IMR-90 (cell line): ENCODE data around the gene ARGFX. TPM values are rescaled to one million over a fixed set of nuclear protein-coding genes. Genes with fewer than 3 reads are reported as not detected.

ENCODE experiments used
- ATAC-seq: fragments of 200-7000 bp; cut with Tn5 transposase; 2 replicates; pipeline ENCODE4 v1.9.1; 2020; ENCODE audit warnings: low read depth, mild to moderate bottlenecking, moderate library complexity
- BruUV-seq: library from RNA; stranded (reverse); fragments of 400-500 nt; replicated peaks from 2 replicates; lab custom pipeline; 2021; lab: Mats Ljungman, UMichigan
- CTCF ChIA-PET: fragments of 300-600 bp; formaldehyde crosslinking; extraction: SDS; loops from one replicate; lab custom pipeline; 2021; ENCODE audit warnings: antibody characterized with exemption; lab: Yijun Ruan, JAX
- POLR2A ChIA-PET: fragments of 300-600 bp; sonication (Branson Sonifier 250); formaldehyde crosslinking; loops from one replicate; lab custom pipeline; 2022; ENCODE audit warnings: antibody characterized with exemption; ENCODE audit not compliant: unreplicated experiment; lab: Charles Lee
- DNase-seq: peaks from one replicate; pipeline ENCODE4 v3.0.0; 2013
- H2AFZ ChIP-seq: replicated peaks from 2 replicates; pipeline ENCODE3; 2013; ENCODE audit warnings: low read length, mild to moderate bottlenecking; ENCODE audit not compliant: poor library complexity
- H2AK5ac ChIP-seq: 2 replicates; pipeline ENCODE4 v1.6.1; 2013; ENCODE audit warnings: low read depth, low read length, inconsistent platforms
- H2AK9ac ChIP-seq: replicated peaks from 2 replicates; pipeline ENCODE3; 2013; ENCODE audit warnings: mild to moderate bottlenecking, low read depth, low read length, moderate library complexity; ENCODE audit not compliant: poor library complexity
- H2BK120ac ChIP-seq: 2 replicates; pipeline ENCODE4 v1.6.1; 2013; ENCODE audit warnings: low read depth, low read length, inconsistent platforms
- H2BK15ac ChIP-seq: 3 replicates; pipeline ENCODE4 v1.6.1; 2013; ENCODE audit warnings: low read depth, low read length, inconsistent platforms
- H2BK20ac ChIP-seq: 2 replicates; pipeline ENCODE4 v1.6.1; 2013; ENCODE audit warnings: low read depth, mild to moderate bottlenecking, inconsistent platforms, low read length, moderate library complexity
- H2BK5ac ChIP-seq: 2 replicates; pipeline ENCODE4 v1.6.1; 2013; ENCODE audit warnings: mild to moderate bottlenecking, low read depth, low read length, inconsistent platforms; ENCODE audit not compliant: poor library complexity, severe bottlenecking
- H3K14ac ChIP-seq: replicated peaks from 2 replicates; pipeline ENCODE4 v1.6.1; 2013; ENCODE audit warnings: low read depth, low read length, inconsistent platforms
- H3K18ac ChIP-seq: 2 replicates; pipeline ENCODE4 v1.6.1; 2013; ENCODE audit warnings: low read depth, low read length, control low read depth
- H3K23ac ChIP-seq: 2 replicates; pipeline ENCODE4 v1.6.1; 2013; ENCODE audit warnings: low read depth, low read length, inconsistent platforms
- H3K27ac ChIP-seq: 2 replicates; pipeline ENCODE4 v1.5.1; 2013; ENCODE audit warnings: mild to moderate bottlenecking, control low read depth, low read length; ENCODE audit not compliant: insufficient read depth
- H3K27me3 ChIP-seq: 2 replicates; pipeline ENCODE4 v1.6.1; 2013; ENCODE audit warnings: low read length; ENCODE audit not compliant: control insufficient read depth, insufficient read depth
- H3K36me3 ChIP-seq: 2 replicates; pipeline ENCODE4 v1.6.1; 2013; ENCODE audit warnings: low read length, mixed read lengths; ENCODE audit not compliant: control insufficient read depth, insufficient read depth
- H3K4ac ChIP-seq: 2 replicates; pipeline ENCODE4 v1.6.1; 2013; ENCODE audit warnings: low read depth, low read length, inconsistent platforms
- H3K4me1 ChIP-seq: 2 replicates; pipeline ENCODE4 v1.6.1; 2013; ENCODE audit warnings: low read length, mixed read lengths; ENCODE audit not compliant: control insufficient read depth, insufficient read depth
- H3K4me2 ChIP-seq: 2 replicates; pipeline ENCODE4 v1.6.1; 2013; ENCODE audit warnings: low read depth, mild to moderate bottlenecking, control low read depth, low read length, moderate library complexity
- H3K4me3 ChIP-seq: 2 replicates; pipeline ENCODE4 v1.5.1; 2013; ENCODE audit warnings: low read depth, mild to moderate bottlenecking, control low read depth, low read length, moderate library complexity; ENCODE audit not compliant: insufficient read depth
- H3K56ac ChIP-seq: 2 replicates; pipeline ENCODE4 v1.6.1; 2013; ENCODE audit warnings: low read length, inconsistent platforms; ENCODE audit not compliant: insufficient read depth; ENCODE audit errors: extremely low read depth
- H3K79me1 ChIP-seq, 2 experiments: 2 replicates each; pipeline ENCODE4 v1.6.1; 2013; ENCODE audit warnings: low read length in 2 of 2, inconsistent platforms in 1 of 2, low read depth in 1 of 2
- H3K9ac ChIP-seq: 2 replicates; pipeline ENCODE4 v1.6.1; 2013; ENCODE audit warnings: low read depth, low read length, control low read depth
- H3K9me1 ChIP-seq: 2 replicates; pipeline ENCODE4 v1.6.1; 2013; ENCODE audit warnings: low read length, inconsistent platforms; ENCODE audit not compliant: insufficient read depth
- H3K9me3 ChIP-seq: 2 replicates; pipeline ENCODE4 v1.6.1; 2013; ENCODE audit warnings: low read length; ENCODE audit not compliant: control insufficient read depth, insufficient read depth
- H4K20me1 ChIP-seq: 2 replicates; pipeline ENCODE4 v1.6.1; 2013; ENCODE audit warnings: low read length, inconsistent platforms; ENCODE audit not compliant: insufficient read depth
- H4K5ac ChIP-seq: 2 replicates; pipeline ENCODE4 v1.6.1; 2013; ENCODE audit warnings: mild to moderate bottlenecking, low read depth, low read length, control low read depth
- H4K8ac ChIP-seq, 2 experiments: 2 replicates each; pipeline ENCODE4 v1.6.1; 2013; ENCODE audit warnings: low read depth in 2 of 2, low read length in 2 of 2, control low read depth in 1 of 2, inconsistent platforms in 1 of 2
- H4K91ac ChIP-seq: 2 replicates; pipeline ENCODE4 v1.6.1; 2013; ENCODE audit warnings: low read depth, low read length, inconsistent platforms; ENCODE audit not compliant: insufficient read depth
- BHLHE40 ChIP-seq: fragments of 150-350 bp; IDR thresholded peaks from 2 replicates; pipeline ENCODE4 v1.6.1; 2016; ENCODE audit warnings: mild to moderate bottlenecking, low read depth, low read length
- CHD1 ChIP-seq: IDR thresholded peaks from 2 replicates; pipeline ENCODE4 v1.6.1; 2012; ENCODE audit warnings: low read depth, low read length, improper control_type of control experiment
- ELK1 ChIP-seq: fragments of 150-350 bp; IDR thresholded peaks from 2 replicates; pipeline ENCODE4 v1.6.1; 2016; ENCODE audit warnings: low read depth, mild to moderate bottlenecking, low read length, moderate library complexity, borderline replicate concordance
- FOS ChIP-seq: fragments of 150-350 bp; IDR thresholded peaks from 2 replicates; pipeline ENCODE4 v1.6.1; 2016; ENCODE audit warnings: low read depth, low read length
- MAZ ChIP-seq: IDR thresholded peaks from 2 replicates; pipeline ENCODE4 v1.6.1; 2012; ENCODE audit warnings: low read depth, mild to moderate bottlenecking, low read length, improper control_type of control experiment, moderate library complexity, borderline replicate concordance
- MXI1 ChIP-seq: IDR thresholded peaks from 2 replicates; pipeline ENCODE4 v1.6.1; 2012; ENCODE audit warnings: low read depth, mild to moderate bottlenecking, low read length, moderate library complexity, borderline replicate concordance
- NFE2L2 ChIP-seq: fragments of 150-350 bp; IDR thresholded peaks from 2 replicates; pipeline ENCODE4 v1.6.1; 2016; ENCODE audit warnings: low read depth, mild to moderate bottlenecking, low read length
- POLR2A ChIP-seq: IDR thresholded peaks from 2 replicates; pipeline ENCODE4 v1.6.1; 2012; ENCODE audit warnings: mild to moderate bottlenecking, low read depth, low read length
- RCOR1 ChIP-seq: IDR thresholded peaks from 2 replicates; pipeline ENCODE4 v1.6.1; 2012; ENCODE audit warnings: mild to moderate bottlenecking, low read length, improper control_type of control experiment; ENCODE audit not compliant: insufficient replicate concordance
- RFX5 ChIP-seq: IDR thresholded peaks from 2 replicates; pipeline ENCODE4 v1.8.0; 2012; ENCODE audit warnings: low read depth, mild to moderate bottlenecking, low read length, moderate library complexity
- SMC3 ChIP-seq: fragments of 150-350 bp; IDR thresholded peaks from 2 replicates; pipeline ENCODE4 v1.6.1; 2016; ENCODE audit warnings: low read depth, mild to moderate bottlenecking, antibody characterized with exemption, low read length, moderate library complexity
- WGBS, 2 experiments: methylation state at CpG; one replicate each; pipeline versions ENCODE4 v1.1.5 to v1.1.7; 2013; ENCODE audit warnings: missing lambda C conversion rate in 2 of 2; ENCODE audit not compliant: insufficient read length in 1 of 2; ENCODE audit errors: extremely low coverage in 2 of 2; 5-methylcytosine and 5-hydroxymethylcytosine counted together
- dilution Hi-C: fragments of 300-500 bp; cut with HindIII; formaldehyde crosslinking; loops from one replicate; pipeline ENCODE4 v1.14.3; 2018; ENCODE audit warnings: low sequenced_read_pairs; ENCODE audit not compliant: unreplicated experiment
- in situ Hi-C: fragments of 300-500 bp; cut with MboI; formaldehyde crosslinking; loops from 3 replicates; pipeline ENCODE4 v1.14.3; 2019; ENCODE audit warnings: low sequenced_read_pairs, inconsistent platforms, mixed read lengths
- intact Hi-C: fragments of 100-400 bp; cut with micrococcal nuclease; formaldehyde crosslinking; loops from 2 replicates; pipeline ENCODE4 v1.10.0; 2022
- polyA plus RNA-seq, 3 experiments: library from polyadenylated mRNA; depleted of rRNA; stranded (reverse); fragments of >200 nt; gene quantifications; 2 replicates each; pipeline ENCODE4 v1.2.3, GENCODE V29; 2012; ENCODE audit warnings: low replicate concordance in 1 of 3
- total RNA-seq: library from RNA; depleted of rRNA; stranded (reverse); fragments of >200 nt; gene quantifications from 2 replicates; pipeline ENCODE4 v1.2.3, GENCODE V29; 2012

The ARGFX gene
- total and polyA plus RNA-seq, 2 of the 4 experiments (the other 2 are of a cell fraction) = not detected

- H2AFZ ChIP-seq = peak within 1 kb of the TSS; percentile 92
- peak within 1 kb of the TSS; percentile 37; the same call in 1 of the 2 replicates for H3K23ac ChIP-seq
- no peaks in the 10 kb centered on the region for H3K27me3 ChIP-seq
- whole genome bisulfite sequencing, 2 experiments = 0% methylated on average over 21 of the region's 42 CpGs; no CpG with 5 or more reads in 1 of the 2 experiments
- peak within 1 kb of the TSS; percentile 94 for H3K4me2 ChIP-seq
- peak within 1 kb of the TSS; percentile 39 for H3K4ac ChIP-seq
- BruUV-seq = no TSS peak
- peak within 1 kb of the TSS; percentile 93 to 95 for H4K8ac ChIP-seq
- ChIA-PET POLR2A (interaction anchor here (0.5 kb wide), 1 partner anchor 228 kb away, joined by 4 read pairs; no protein-coding TSS in a partner anchor), CTCF (interaction anchor here (0.6 kb wide), 2 partner anchors 9 to 70 kb away, joined by 3 to 5 read pairs; no protein-coding TSS in a partner anchor)
- no peak within 1 kb of the TSS for H2AK5ac ChIP-seq
- no peak within 1 kb of the TSS for H2BK20ac ChIP-seq
- H4K91ac ChIP-seq = peak within 1 kb of the TSS; percentile 33
- H3K36me3 ChIP-seq = no peaks in the 10 kb centered on the region
- H3K18ac ChIP-seq = no peak within 1 kb of the TSS; the same call in 1 of the 2 replicates
- peak within 1 kb of the TSS; percentile 69 for H3K4me3 ChIP-seq
- H2BK120ac ChIP-seq = peak within 1 kb of the TSS; percentile 2; the same call in 1 of the 2 replicates
- dilution Hi-C loops (no loop called here), intact Hi-C loops (loop anchor here (1.0 to 5.0 kb wide), 9 partner anchors 201 to 1481 kb away; partner anchors contain the start of genes GOLGB1 and SEMA5B), in situ Hi-C loops (no loop called here)
- peak within 1 kb of the TSS; percentile 58 for H3K56ac ChIP-seq
- H4K5ac ChIP-seq = peak within 1 kb of the TSS; percentile 88
- peak within 1 kb of the TSS; percentile 86 for H3K9ac ChIP-seq
- H3K27ac ChIP-seq = peak within 1 kb of the TSS; percentile 53
- no peak within 1 kb of the TSS for H2AK9ac ChIP-seq
- no peak for TF ChIP-seq SMC3
- no peak for TF ChIP-seq ELK1
- TF ChIP-seq FOS = no peak
- no peak for TF ChIP-seq RFX5
- TF ChIP-seq RCOR1 = no peak
- TF ChIP-seq BHLHE40 = no peak
- TF ChIP-seq POLR2A = peak; percentile 66; the same call in 1 of the 2 replicates
- 0 out of 2 replicates have a peak, but pooled peaks have one; percentile 13 for TF ChIP-seq MAZ
- TF ChIP-seq NFE2L2 = no peak
- TF ChIP-seq CHD1 = no peak
- peak; percentile 89 for TF ChIP-seq MXI1
- DNase-seq (peak; percentile 95), ATAC-seq (peak; percentile 96)
- H3K79me1 ChIP-seq = peaks cover 3 to 17% of the 10 kb centered on the region in 2 experiments
- no peak within 1 kb of the TSS for H2BK15ac ChIP-seq
- peak within 1 kb of the TSS; percentile 59 for H2BK5ac ChIP-seq
- no peaks in the 10 kb centered on the region for H3K9me3 ChIP-seq
- H3K4me1 ChIP-seq = no peaks in the 10 kb centered on the region
- peak within 1 kb of the TSS; percentile 69 for H3K14ac ChIP-seq
- H3K9me1 ChIP-seq = no peaks in the 10 kb centered on the region
- no peaks in the 10 kb centered on the region for H4K20me1 ChIP-seq
Measured at GRCh38 chr3:121545574-121546455, 21.9 kb upstream of the ARGFX start, which contains the start of gene POLQ. POLQ (minus strand) TSS chr3:121545988; CDS start chr3:121545877, 111 bp downstream.
